Left ventricle myocardium inferior (tissue), 1 donor: ENCODE results near the gene UBAC1. TPM values are rescaled to one million over a fixed set of nuclear protein-coding genes. Genes with fewer than 3 reads are reported as not detected.

Source experiments
- DNase-seq: peaks from one replicate; pipeline ENCODE4 v3.0.0-alpha.2; 2020
- H3K27ac ChIP-seq: fragments of 200-600 bp; replicated peaks from 2 replicates; pipeline ENCODE4 v1.8.0; 2021
- H3K27me3 ChIP-seq: fragments of 200-600 bp; 2 replicates; pipeline ENCODE4 v1.8.0; 2021; ENCODE audit warnings: low read depth
- H3K36me3 ChIP-seq: fragments of 200-600 bp; 2 replicates; pipeline ENCODE4 v1.8.0; 2021
- H3K4me1 ChIP-seq: fragments of 200-600 bp; 2 replicates; pipeline ENCODE4 v1.8.0; 2021
- H3K4me3 ChIP-seq: fragments of 200-600 bp; 2 replicates; pipeline ENCODE4 v1.8.0; 2021; ENCODE audit warnings: mild to moderate bottlenecking, moderate library complexity
- H3K9me3 ChIP-seq: fragments of 200-600 bp; replicated peaks from 2 replicates; pipeline ENCODE4 v1.8.0; 2021
- CTCF ChIP-seq: fragments of 200-600 bp; IDR thresholded peaks from 2 replicates; pipeline ENCODE4 v1.8.0; 2021; ENCODE audit warnings: antibody characterized with exemption, mild to moderate bottlenecking, borderline replicate concordance
- intact Hi-C: fragments of 100-400 bp; cut with micrococcal nuclease; formaldehyde crosslinking; loops from one replicate; pipeline ENCODE4 v1.11.0; 2022
- total RNA-seq: library from RNA; stranded (reverse); fragmentation: NEBNext Ultra II Directional; extraction: Animal tissue kit (Norgen Biotek cat#: 25700); gene quantifications from one replicate; pipeline ENCODE4 v1.2.1, GENCODE V29; 2021
- donor health status: DM: no; HTN: yes; CAD: no; lungs with severe emphysema.

Gene UBAC1
- total RNA-seq, 1 donor from 2014 or later, result 108 TPM

- Histone ChIP-seq H3K4me3 (no peak overlapping the region), H3K4me1 (peaks cover 49% of the 10 kb centered on the region), H3K27ac (no peak overlapping the region), H3K9me3 (peaks cover 26% of the 10 kb centered on the region), H3K36me3 (peaks cover 45% of the 10 kb centered on the region), H3K27me3 (no peaks in the 10 kb centered on the region)
- DNase-seq, result no peak
- intact Hi-C loops, result no loop called here
- TF ChIP-seq CTCF, result no peak
Measured at GRCh38 chr9:135909371-135909770, 51.8 kb downstream of the UBAC1 start.

GRCh38 chr9:135908754-135909204, 52.4 kb downstream of the UBAC1 start:
- TF ChIP-seq CTCF, result no peak
- H3K4me1 ChIP-seq, result peaks cover 52% of the 10 kb centered on the region
- H3K27ac ChIP-seq, result no peak overlapping the region
- peaks cover 40% of the 10 kb centered on the region for H3K36me3 ChIP-seq
- no peaks in the 10 kb centered on the region for H3K27me3 ChIP-seq
- DNase-seq, result no peak
- intact Hi-C loops, result no loop called here
- H3K9me3 ChIP-seq, result peaks cover 20% of the 10 kb centered on the region
- H3K4me3 ChIP-seq, result peak overlapping the region; percentile 95

GRCh38 chr9:135908093-135908753, 53.0 kb downstream of the UBAC1 start:
- peaks cover 15% of the 10 kb centered on the region for H3K9me3 ChIP-seq
- H3K4me1 ChIP-seq, result peaks cover 58% of the 10 kb centered on the region
- no peak for DNase-seq
- H3K36me3 ChIP-seq, result peaks cover 34% of the 10 kb centered on the region
- TF ChIP-seq CTCF, result no peak
- no peaks in the 10 kb centered on the region for H3K27me3 ChIP-seq
- H3K4me3 ChIP-seq, result peak overlapping the region; percentile 95
- intact Hi-C loops, result no loop called here
- peak overlapping the region; percentile 92 for H3K27ac ChIP-seq

- peak within 1 kb of the TSS; percentile 92 for H3K27ac ChIP-seq
- H3K9me3 ChIP-seq, result peaks cover 8% of the 10 kb centered on the region
- intact Hi-C loops, result no loop called here
- peak; percentile 93 for DNase-seq
- peak within 1 kb of the TSS; percentile 95 for H3K4me3 ChIP-seq
- peaks cover 64% of the 10 kb centered on the region for H3K4me1 ChIP-seq
- peaks cover 28% of the 10 kb centered on the region for H3K36me3 ChIP-seq
- H3K27me3 ChIP-seq, result no peaks in the 10 kb centered on the region
- TF ChIP-seq CTCF, result no peak
Measured at GRCh38 chr9:135907431-135908092, 53.6 kb downstream of the UBAC1 start, which contains the start of gene CAMSAP1. Gene CAMSAP1 (minus strand): TSS chr9:135907546. CDS start chr9:135907159, 387 bp downstream.

GRCh38 chr9:135907006-135907430, 54.2 kb downstream of the UBAC1 start:
- no peaks in the 10 kb centered on the region for H3K27me3 ChIP-seq
- intact Hi-C loops, result no loop called here
- H3K4me3 ChIP-seq, result peak overlapping the region; percentile 81
- H3K36me3 ChIP-seq, result peaks cover 23% of the 10 kb centered on the region
- H3K4me1 ChIP-seq, result peaks cover 70% of the 10 kb centered on the region
- TF ChIP-seq CTCF, result no peak
- H3K9me3 ChIP-seq, result peaks cover 3% of the 10 kb centered on the region
- H3K27ac ChIP-seq, result peak overlapping the region; percentile 78
- peak; percentile 36 for DNase-seq
